Suppressor macrophage treated with lipopolysaccharide for 1 hour (primary cell): ENCODE measurements around the gene DIAPH2.
"Not testable (repeated sequence)": the region's sequence is repeated elsewhere in the genome, so short reads cannot be mapped to it uniquely, and the experiment has no call there.

ENCODE experiments used
- DNase-seq, 3 donors: peaks; one replicate each; pipeline ENCODE4 v3.0.0-alpha.2; 2020 to 2022

Gene DIAPH2

GRCh38 chrX:96684339-96685209 is at the start of gene DIAPH2:
Gene DIAPH2, plus strand, starts transcription at chrX:96684842.
- peak; percentile 81 to 83 (median 82) for DNase-seq

GRCh38 chrX:96650023-96650422 is 34.6 kb upstream of the DIAPH2 start:
- no peak for DNase-seq

- DNase-seq, result no peak
Observed at GRCh38 chrX:96655947-96656623, 28.6 kb upstream of the DIAPH2 start.

GRCh38 chrX:96682516-96682915 is 2.1 kb upstream of the DIAPH2 start:
- no peak for DNase-seq

GRCh38 chrX:96683997-96684338 is 674 bp upstream of the DIAPH2 start:
- DNase-seq, result no peak

- peak; percentile 70 to 86 (median 80) for DNase-seq
Observed at GRCh38 chrX:96685210-96686099, 813 bp downstream of the DIAPH2 start.

GRCh38 chrX:96687776-96688175 is 3.1 kb downstream of the DIAPH2 start:
- DNase-seq, result no peak

- no peak for DNase-seq
Observed at GRCh38 chrX:96688789-96689188, 4.1 kb downstream of the DIAPH2 start.

- no peak for DNase-seq
Observed at GRCh38 chrX:96689991-96690390, 5.3 kb downstream of the DIAPH2 start.

GRCh38 chrX:96692454-96692853 is 7.8 kb downstream of the DIAPH2 start:
- peak in 2 of 3 donors; percentile 11 to 39 for DNase-seq

- no peak for DNase-seq
Observed at GRCh38 chrX:96692890-96693289, 8.2 kb downstream of the DIAPH2 start.

- no peak for DNase-seq
Observed at GRCh38 chrX:96693407-96693806, 8.8 kb downstream of the DIAPH2 start.

GRCh38 chrX:96696462-96696861 is 11.8 kb downstream of the DIAPH2 start:
- DNase-seq, result no peak

- DNase-seq, result peak in 2 of 3 donors; percentile 20 to 38
Observed at GRCh38 chrX:96700625-96701024, 16.0 kb downstream of the DIAPH2 start.

GRCh38 chrX:96703379-96703778 is 18.7 kb downstream of the DIAPH2 start:
- DNase-seq, result no peak

- peak in 1 of 3 donors; percentile 10 for DNase-seq
Observed at GRCh38 chrX:96703816-96704215, 19.2 kb downstream of the DIAPH2 start.

- DNase-seq, result peak; percentile 27 to 64 (median 41)
Observed at GRCh38 chrX:96704629-96705028, 20.0 kb downstream of the DIAPH2 start.

GRCh38 chrX:96705905-96706304 is 21.3 kb downstream of the DIAPH2 start:
- DNase-seq, result no peak

GRCh38 chrX:96707804-96708203 is 23.2 kb downstream of the DIAPH2 start:
- DNase-seq, result peak in 1 of 3 donors; percentile 14

GRCh38 chrX:96710031-96710430 is 25.4 kb downstream of the DIAPH2 start:
- DNase-seq, result no peak

GRCh38 chrX:96713303-96713702 is 28.7 kb downstream of the DIAPH2 start:
- DNase-seq, result no peak

- DNase-seq, result not testable (repeated sequence)
Observed at GRCh38 chrX:96714393-96714792, 29.8 kb downstream of the DIAPH2 start.

- DNase-seq, result peak; percentile 10 to 57 (median 50)
Observed at GRCh38 chrX:96715481-96715880, 30.8 kb downstream of the DIAPH2 start.
